AG08395 (cell line): ENCODE results near the gene UNCX.

ENCODE experiments used
- DNase-seq: peaks from one replicate; pipeline ENCODE4 v3.0.0; 2012; ENCODE audit warnings: mixed read lengths, low spot score

The UNCX gene

GRCh38 chr7:1218541-1219165 lies 14.0 kb upstream of the UNCX start:
- no peak for DNase-seq

GRCh38 chr7:1219498-1219897 lies 13.2 kb upstream of the UNCX start:
- no peak for DNase-seq

- no peak for DNase-seq
Observed at GRCh38 chr7:1220000-1220726, 12.5 kb upstream of the UNCX start.

- no peak for DNase-seq
Observed at GRCh38 chr7:1220977-1221745, 11.5 kb upstream of the UNCX start.

- DNase-seq, result no peak
Observed at GRCh38 chr7:1223196-1223981, 9.3 kb upstream of the UNCX start.

GRCh38 chr7:1224086-1224716 lies 8.5 kb upstream of the UNCX start:
- no peak for DNase-seq

GRCh38 chr7:1225030-1225429 lies 7.6 kb upstream of the UNCX start:
- DNase-seq, result no peak

GRCh38 chr7:1225441-1226185 lies 7.1 kb upstream of the UNCX start:
- peak; percentile 44 for DNase-seq

GRCh38 chr7:1226186-1226901 lies 6.3 kb upstream of the UNCX start:
- no peak for DNase-seq

GRCh38 chr7:1227071-1227804 lies 5.4 kb upstream of the UNCX start:
- no peak for DNase-seq

GRCh38 chr7:1227814-1228544 lies 4.7 kb upstream of the UNCX start:
- no peak for DNase-seq

GRCh38 chr7:1228545-1229201 lies 4.0 kb upstream of the UNCX start:
- DNase-seq, result no peak

GRCh38 chr7:1229202-1229947 lies 3.3 kb upstream of the UNCX start:
- no peak for DNase-seq

- no peak for DNase-seq
Observed at GRCh38 chr7:1229956-1230355, 2.7 kb upstream of the UNCX start.

- no peak for DNase-seq
Observed at GRCh38 chr7:1230411-1231213, 2.1 kb upstream of the UNCX start.

GRCh38 chr7:1231214-1232102 lies 1.2 kb upstream of the UNCX start:
- no peak for DNase-seq
